SK-N-SH treated with all-trans-retinoic acid at 6 μM for 48 hours (cell line): ENCODE data around the gene XRN2.
"Not testable (repeated sequence)": the region's sequence is repeated elsewhere in the genome, so short reads cannot be mapped to it uniquely, and the experiment has no call there.

Experiments
- ATAC-seq: fragments of 200-7000 bp; cut with Tn5 transposase; 3 replicates; pipeline ENCODE4 v1.9.1; 2020; ENCODE audit warnings: mild to moderate bottlenecking, moderate library complexity
- ARNTL ChIP-seq: fragments of 450-650 bp; formaldehyde crosslinking; IDR thresholded peaks from 2 replicates; pipeline ENCODE4 v1.5.0; 2020; ENCODE audit warnings: low read depth, mild to moderate bottlenecking, moderate library complexity, borderline replicate concordance
- BACH2 ChIP-seq: fragments of 250-450 bp; sonication (Bioruptor Pico); IDR thresholded peaks from 2 replicates; pipeline ENCODE4 v1.9.0; 2021; ENCODE audit warnings: mild to moderate bottlenecking, borderline replicate concordance
- CSDC2 ChIP-seq: fragments of 250-450 bp; sonication (Bioruptor Pico); IDR thresholded peaks from 2 replicates; pipeline ENCODE4 v1.5.0; 2020; ENCODE audit warnings: mild to moderate bottlenecking, moderate library complexity
- ESRRG ChIP-seq: fragments of 250-450 bp; sonication (Bioruptor Pico); IDR thresholded peaks from 2 replicates; pipeline ENCODE4 v1.6.1; 2021; ENCODE audit warnings: mild to moderate bottlenecking
- GLIS3 ChIP-seq: fragments of 250-450 bp; sonication (Bioruptor Pico); IDR thresholded peaks from 2 replicates; pipeline ENCODE4 v1.5.0; 2020; ENCODE audit warnings: mild to moderate bottlenecking, moderate library complexity
- ISL1 ChIP-seq: fragments of 250-450 bp; sonication (Bioruptor Pico); IDR thresholded peaks from 2 replicates; pipeline ENCODE4 v2.1.2; 2022; ENCODE audit warnings: mild to moderate bottlenecking, moderate library complexity
- OSR1 ChIP-seq: fragments of 250-450 bp; sonication (Bioruptor Pico); IDR thresholded peaks from 2 replicates; pipeline ENCODE4 v1.8.0; 2022; ENCODE audit warnings: moderate library complexity, mild to moderate bottlenecking, inconsistent platforms
- PPARA ChIP-seq: fragments of 250-450 bp; sonication (Bioruptor Pico); IDR thresholded peaks from 2 replicates; pipeline ENCODE4 v1.5.0; 2020; ENCODE audit warnings: mild to moderate bottlenecking, borderline replicate concordance
- RARB ChIP-seq: fragments of 250-450 bp; sonication (Bioruptor Pico); IDR thresholded peaks from 2 replicates; pipeline ENCODE4 v1.8.0; 2021; ENCODE audit warnings: mild to moderate bottlenecking, moderate library complexity
- SNAI2 ChIP-seq: fragments of 250-450 bp; sonication (Bioruptor Pico); IDR thresholded peaks from 2 replicates; pipeline ENCODE4 v1.5.0; 2020; ENCODE audit warnings: mild to moderate bottlenecking, moderate library complexity
- TCF4 ChIP-seq: fragments of 250-450 bp; sonication (Bioruptor Pico); IDR thresholded peaks from 2 replicates; pipeline ENCODE4 v1.8.0; 2021; ENCODE audit warnings: mild to moderate bottlenecking, moderate library complexity, borderline replicate concordance
- TOX ChIP-seq: fragments of 250-450 bp; sonication (Bioruptor Pico); IDR thresholded peaks from 2 replicates; pipeline ENCODE4 v1.8.0; 2021; ENCODE audit warnings: mild to moderate bottlenecking, moderate library complexity, borderline replicate concordance
- ZC3H10 ChIP-seq: fragments of 250-450 bp; sonication (Bioruptor Pico); IDR thresholded peaks from 2 replicates; pipeline ENCODE4 v1.5.1; 2021; ENCODE audit warnings: mild to moderate bottlenecking, moderate library complexity
- ZFP3 ChIP-seq: fragments of 250-450 bp; sonication (Bioruptor Pico); IDR thresholded peaks from 2 replicates; pipeline ENCODE4 v1.5.0; 2020; ENCODE audit warnings: mild to moderate bottlenecking, moderate library complexity
- ZFP30 ChIP-seq: fragments of 450-650 bp; formaldehyde crosslinking; IDR thresholded peaks from 2 replicates; pipeline ENCODE4 v1.5.0; 2022; ENCODE audit warnings: mild to moderate bottlenecking, moderate library complexity
- ZNF565 ChIP-seq: fragments of 450-650 bp; formaldehyde crosslinking; conservative IDR thresholded peaks from 2 replicates; pipeline ENCODE4 v1.5.0; 2020; ENCODE audit warnings: low read depth, mild to moderate bottlenecking, moderate library complexity
- ZNF70 ChIP-seq: fragments of 450-650 bp; formaldehyde crosslinking; IDR thresholded peaks from 2 replicates; pipeline ENCODE4 v1.5.0; 2020; ENCODE audit warnings: mild to moderate bottlenecking, moderate library complexity
- ZNF8 ChIP-seq: fragments of 450-650 bp; formaldehyde crosslinking; IDR thresholded peaks from 2 replicates; pipeline ENCODE4 v1.5.0; 2020; ENCODE audit warnings: mild to moderate bottlenecking, moderate library complexity
- TF ChIP-seq, protein P1 (sequence below): fragments of 250-450 bp; sonication (Bioruptor Pico); IDR thresholded peaks from 2 replicates; pipeline ENCODE4 v1.5.1; 2021; ENCODE audit warnings: mild to moderate bottlenecking, moderate library complexity
- TF ChIP-seq, protein P2 (sequence below): fragments of 250-450 bp; sonication (Bioruptor Pico); IDR thresholded peaks from 2 replicates; pipeline ENCODE4 v1.8.0; 2020; ENCODE audit warnings: mild to moderate bottlenecking, moderate library complexity, borderline replicate concordance
- TF ChIP-seq, protein P3 (sequence below): fragments of 250-450 bp; sonication (Bioruptor Pico); IDR thresholded peaks from 2 replicates; pipeline ENCODE4 v1.5.1; 2020; ENCODE audit warnings: low read depth, mild to moderate bottlenecking, moderate library complexity
- TF ChIP-seq, protein P4 (sequence below): fragments of 250-450 bp; sonication (Bioruptor Pico); IDR thresholded peaks from 2 replicates; pipeline ENCODE4 v1.5.0; 2020; ENCODE audit warnings: mild to moderate bottlenecking, moderate library complexity

The XRN2 gene

DNA sequence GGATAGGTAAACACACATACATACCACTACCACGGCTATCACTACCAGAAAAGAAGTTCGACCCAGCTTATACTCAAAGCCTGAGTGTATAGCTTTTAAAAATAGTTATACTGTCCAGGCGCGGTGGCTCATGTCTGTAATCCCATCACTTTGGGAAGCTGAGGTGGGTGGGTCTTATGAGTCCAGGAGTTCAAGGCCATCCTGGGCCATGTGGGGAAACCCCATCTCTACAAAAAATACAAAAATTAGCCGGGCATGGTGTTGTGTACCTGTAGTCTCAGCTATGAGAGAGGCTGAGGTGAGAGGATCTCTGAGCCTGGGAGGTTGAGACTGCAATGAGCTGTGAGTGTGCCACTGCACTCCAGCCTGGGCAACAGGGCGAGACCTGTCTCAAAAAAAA, 61.3 kb downstream of the XRN2 start:
- ATAC-seq, result no peak

DNA sequence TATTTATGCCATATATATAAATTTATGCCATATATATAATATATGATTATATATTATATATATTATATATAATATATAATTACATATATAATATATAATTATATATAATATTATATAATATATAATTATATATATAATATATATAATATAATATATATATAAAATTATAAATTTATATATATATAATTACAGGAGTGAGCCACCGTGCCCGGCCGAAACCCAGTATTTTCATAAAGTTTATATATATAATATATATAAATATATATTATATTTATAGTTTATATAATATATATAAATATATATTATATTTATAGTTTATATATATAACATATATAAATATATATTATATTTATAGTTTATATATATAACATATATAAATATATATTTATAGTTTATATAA, 62.6 kb downstream of the XRN2 start:
- no peak for TF ChIP-seq TCF4 (CRISPR knock-in tag)
- no peak for TF ChIP-seq SNAI2 (CRISPR knock-in tag)
- TF ChIP-seq ZC3H10 (CRISPR knock-in tag), result no peak
- no peak for TF ChIP-seq ARNTL (CRISPR knock-in tag)
- TF ChIP-seq ZNF70 (CRISPR knock-in tag), result no peak
- no peak for TF ChIP-seq CSDC2 (CRISPR knock-in tag)
- no peak for TF ChIP-seq ZNF8
- TF ChIP-seq, protein P1, sequence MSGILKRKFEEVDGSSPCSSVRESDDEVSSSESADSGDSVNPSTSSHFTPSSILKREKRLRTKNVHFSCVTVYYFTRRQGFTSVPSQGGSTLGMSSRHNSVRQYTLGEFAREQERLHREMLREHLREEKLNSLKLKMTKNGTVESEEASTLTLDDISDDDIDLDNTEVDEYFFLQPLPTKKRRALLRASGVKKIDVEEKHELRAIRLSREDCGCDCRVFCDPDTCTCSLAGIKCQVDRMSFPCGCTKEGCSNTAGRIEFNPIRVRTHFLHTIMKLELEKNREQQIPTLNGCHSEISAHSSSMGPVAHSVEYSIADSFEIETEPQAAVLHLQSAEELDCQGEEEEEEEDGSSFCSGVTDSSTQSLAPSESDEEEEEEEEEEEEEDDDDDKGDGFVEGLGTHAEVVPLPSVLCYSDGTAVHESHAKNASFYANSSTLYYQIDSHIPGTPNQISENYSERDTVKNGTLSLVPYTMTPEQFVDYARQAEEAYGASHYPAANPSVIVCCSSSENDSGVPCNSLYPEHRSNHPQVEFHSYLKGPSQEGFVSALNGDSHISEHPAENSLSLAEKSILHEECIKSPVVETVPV, result no peak
- TF ChIP-seq, protein P2, sequence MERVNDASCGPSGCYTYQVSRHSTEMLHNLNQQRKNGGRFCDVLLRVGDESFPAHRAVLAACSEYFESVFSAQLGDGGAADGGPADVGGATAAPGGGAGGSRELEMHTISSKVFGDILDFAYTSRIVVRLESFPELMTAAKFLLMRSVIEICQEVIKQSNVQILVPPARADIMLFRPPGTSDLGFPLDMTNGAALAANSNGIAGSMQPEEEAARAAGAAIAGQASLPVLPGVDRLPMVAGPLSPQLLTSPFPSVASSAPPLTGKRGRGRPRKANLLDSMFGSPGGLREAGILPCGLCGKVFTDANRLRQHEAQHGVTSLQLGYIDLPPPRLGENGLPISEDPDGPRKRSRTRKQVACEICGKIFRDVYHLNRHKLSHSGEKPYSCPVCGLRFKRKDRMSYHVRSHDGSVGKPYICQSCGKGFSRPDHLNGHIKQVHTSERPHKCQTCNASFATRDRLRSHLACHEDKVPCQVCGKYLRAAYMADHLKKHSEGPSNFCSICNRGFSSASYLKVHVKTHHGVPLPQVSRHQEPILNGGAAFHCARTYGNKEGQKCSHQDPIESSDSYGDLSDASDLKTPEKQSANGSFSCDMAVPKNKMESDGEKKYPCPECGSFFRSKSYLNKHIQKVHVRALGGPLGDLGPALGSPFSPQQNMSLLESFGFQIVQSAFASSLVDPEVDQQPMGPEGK (CRISPR knock-in tag), result no peak
- no peak for TF ChIP-seq ZNF565 (CRISPR knock-in tag)
- TF ChIP-seq ZFP30 (CRISPR knock-in tag), result no peak
- TF ChIP-seq ESRRG (CRISPR knock-in tag), result no peak
- no peak for TF ChIP-seq GLIS3 (CRISPR knock-in tag)
- no peak for TF ChIP-seq BACH2 (CRISPR knock-in tag)
- ATAC-seq, result no peak

More for the DNA sequence above, 61.3 kb downstream of the XRN2 start:
- TF ChIP-seq, protein P3, sequence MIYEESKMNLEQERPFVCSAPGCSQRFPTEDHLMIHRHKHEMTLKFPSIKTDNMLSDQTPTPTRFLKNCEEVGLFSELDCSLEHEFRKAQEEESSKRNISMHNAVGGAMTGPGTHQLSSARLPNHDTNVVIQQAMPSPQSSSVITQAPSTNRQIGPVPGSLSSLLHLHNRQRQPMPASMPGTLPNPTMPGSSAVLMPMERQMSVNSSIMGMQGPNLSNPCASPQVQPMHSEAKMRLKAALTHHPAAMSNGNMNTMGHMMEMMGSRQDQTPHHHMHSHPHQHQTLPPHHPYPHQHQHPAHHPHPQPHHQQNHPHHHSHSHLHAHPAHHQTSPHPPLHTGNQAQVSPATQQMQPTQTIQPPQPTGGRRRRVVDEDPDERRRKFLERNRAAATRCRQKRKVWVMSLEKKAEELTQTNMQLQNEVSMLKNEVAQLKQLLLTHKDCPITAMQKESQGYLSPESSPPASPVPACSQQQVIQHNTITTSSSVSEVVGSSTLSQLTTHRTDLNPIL (CRISPR knock-in tag), result no peak
- TF ChIP-seq RARB (no peak), ZC3H10 (CRISPR knock-in tag) (no peak), PPARA (CRISPR knock-in tag) (no peak), ZNF565 (CRISPR knock-in tag) (no peak), ISL1 (CRISPR knock-in tag) (no peak), GLIS3 (CRISPR knock-in tag) (no peak), CSDC2 (CRISPR knock-in tag) (no peak), TOX (CRISPR knock-in tag) (no peak), OSR1 (no peak), ZNF8 (no peak), TCF4 (CRISPR knock-in tag) (no peak), ZNF70 (CRISPR knock-in tag) (no peak), ESRRG (CRISPR knock-in tag) (no peak), ZFP3 (CRISPR knock-in tag) (no peak), ZFP30 (CRISPR knock-in tag) (no peak), ARNTL (CRISPR knock-in tag) (no peak)
- TF ChIP-seq, protein P4, sequence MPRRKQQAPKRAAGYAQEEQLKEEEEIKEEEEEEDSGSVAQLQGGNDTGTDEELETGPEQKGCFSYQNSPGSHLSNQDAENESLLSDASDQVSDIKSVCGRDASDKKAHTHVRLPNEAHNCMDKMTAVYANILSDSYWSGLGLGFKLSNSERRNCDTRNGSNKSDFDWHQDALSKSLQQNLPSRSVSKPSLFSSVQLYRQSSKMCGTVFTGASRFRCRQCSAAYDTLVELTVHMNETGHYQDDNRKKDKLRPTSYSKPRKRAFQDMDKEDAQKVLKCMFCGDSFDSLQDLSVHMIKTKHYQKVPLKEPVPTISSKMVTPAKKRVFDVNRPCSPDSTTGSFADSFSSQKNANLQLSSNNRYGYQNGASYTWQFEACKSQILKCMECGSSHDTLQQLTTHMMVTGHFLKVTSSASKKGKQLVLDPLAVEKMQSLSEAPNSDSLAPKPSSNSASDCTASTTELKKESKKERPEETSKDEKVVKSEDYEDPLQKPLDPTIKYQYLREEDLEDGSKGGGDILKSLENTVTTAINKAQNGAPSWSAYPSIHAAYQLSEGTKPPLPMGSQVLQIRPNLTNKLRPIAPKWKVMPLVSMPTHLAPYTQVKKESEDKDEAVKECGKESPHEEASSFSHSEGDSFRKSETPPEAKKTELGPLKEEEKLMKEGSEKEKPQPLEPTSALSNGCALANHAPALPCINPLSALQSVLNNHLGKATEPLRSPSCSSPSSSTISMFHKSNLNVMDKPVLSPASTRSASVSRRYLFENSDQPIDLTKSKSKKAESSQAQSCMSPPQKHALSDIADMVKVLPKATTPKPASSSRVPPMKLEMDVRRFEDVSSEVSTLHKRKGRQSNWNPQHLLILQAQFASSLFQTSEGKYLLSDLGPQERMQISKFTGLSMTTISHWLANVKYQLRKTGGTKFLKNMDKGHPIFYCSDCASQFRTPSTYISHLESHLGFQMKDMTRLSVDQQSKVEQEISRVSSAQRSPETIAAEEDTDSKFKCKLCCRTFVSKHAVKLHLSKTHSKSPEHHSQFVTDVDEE, result no peak
- TF ChIP-seq, protein P2 (CRISPR knock-in tag), result no peak
- TF ChIP-seq, protein P1, result no peak

DNA sequence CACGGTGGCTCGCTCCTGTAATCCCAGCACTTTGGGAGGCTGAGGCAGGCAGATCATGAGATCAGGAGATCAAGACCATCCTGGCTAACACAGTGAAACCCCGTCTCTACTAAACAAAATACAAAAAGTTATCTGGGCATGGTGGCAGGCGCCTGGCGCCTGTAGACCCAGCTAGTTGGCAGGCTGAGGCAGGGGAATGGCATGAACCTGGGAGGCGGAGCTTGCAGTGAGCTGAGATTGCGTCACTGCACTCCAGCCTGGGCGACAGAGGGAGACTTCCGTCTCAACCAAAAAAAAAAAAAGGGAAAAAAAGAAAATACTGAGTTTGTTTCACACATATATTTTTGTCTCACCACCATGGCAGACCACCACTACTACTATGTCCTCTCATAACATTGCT, 63.1 kb downstream of the XRN2 start:
- ATAC-seq, result not testable (repeated sequence)
